ENCODE data around the gene SLC38A8.

The SLC38A8 gene

GRCh38 chr16:84034516-84034915 lies 8.1 kb downstream of the SLC38A8 start:
- H3K4me3 ChIP-seq (ENCODE audit: low read depth, low read length), result no peak overlapping the region
- TF ChIP-seq CTCF (IDR thresholded peaks at IDR 0.05; ENCODE audit: control insufficient read depth, extremely low read depth, insufficient read depth), result no peak
- DNase-seq (ENCODE audit: low read depth), result no peak

GRCh38 chr16:84033251-84034195 lies 9.1 kb downstream of the SLC38A8 start:
- TF ChIP-seq CTCF (IDR thresholded peaks at IDR 0.05; ENCODE audit: control insufficient read depth, extremely low read depth, insufficient read depth), result no peak

DNA sequence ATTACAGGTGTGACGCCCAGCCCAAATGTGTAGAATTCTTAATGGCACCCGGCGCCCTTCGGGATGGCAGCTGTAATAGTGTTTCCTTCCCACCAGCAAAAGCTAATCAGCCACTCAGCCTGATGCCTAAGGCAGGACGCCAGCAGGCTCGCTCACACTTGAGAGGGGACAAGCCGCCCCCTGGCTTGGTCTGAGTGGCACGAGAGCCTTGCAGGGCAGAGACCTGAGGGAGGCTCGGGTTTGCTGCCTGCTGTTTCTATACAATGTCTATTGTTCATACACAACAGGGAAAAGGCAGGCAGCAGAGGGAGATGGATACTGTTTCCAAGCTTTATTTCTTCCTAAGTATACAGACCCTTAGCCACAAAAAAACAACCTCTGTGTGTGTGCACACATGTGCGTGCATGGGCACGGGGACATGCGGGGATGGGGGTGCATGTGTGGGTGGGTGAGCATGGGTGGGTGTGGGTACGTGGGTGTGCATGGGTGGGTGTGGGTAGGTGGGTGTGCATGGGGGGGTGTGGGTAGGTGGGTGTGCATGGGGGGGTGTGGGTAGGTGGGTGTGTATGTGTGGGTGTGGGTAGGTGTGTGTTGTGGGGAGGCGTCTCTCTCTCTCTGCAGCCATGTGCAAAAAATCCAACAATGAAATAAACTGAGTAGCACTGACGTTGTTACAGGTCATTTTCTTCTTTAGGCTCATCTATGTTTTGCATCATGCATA lies 10.0 kb downstream of the SLC38A8 start:
- DNase-seq (ENCODE audit: low read depth), result no peak
- H3K4me3 ChIP-seq (ENCODE audit: low read depth, low read length), result no peak overlapping the region
- no peak for TF ChIP-seq CTCF (IDR thresholded peaks at IDR 0.05; ENCODE audit: control insufficient read depth, extremely low read depth, insufficient read depth)

More at GRCh38 chr16:84033251-84034195, 9.1 kb downstream of the SLC38A8 start:
- no peak overlapping the region for H3K4me3 ChIP-seq (ENCODE audit: low read depth, low read length)
- DNase-seq (ENCODE audit: low read depth), result no peak

- no peak overlapping the region for H3K4me3 ChIP-seq (ENCODE audit: low read depth, low read length)
- DNase-seq (ENCODE audit: low read depth), result no peak
- TF ChIP-seq CTCF (IDR thresholded peaks at IDR 0.05; ENCODE audit: control insufficient read depth, extremely low read depth, insufficient read depth), result no peak
Observed at GRCh38 chr16:84031556-84031955, 11.0 kb downstream of the SLC38A8 start.

DNA sequence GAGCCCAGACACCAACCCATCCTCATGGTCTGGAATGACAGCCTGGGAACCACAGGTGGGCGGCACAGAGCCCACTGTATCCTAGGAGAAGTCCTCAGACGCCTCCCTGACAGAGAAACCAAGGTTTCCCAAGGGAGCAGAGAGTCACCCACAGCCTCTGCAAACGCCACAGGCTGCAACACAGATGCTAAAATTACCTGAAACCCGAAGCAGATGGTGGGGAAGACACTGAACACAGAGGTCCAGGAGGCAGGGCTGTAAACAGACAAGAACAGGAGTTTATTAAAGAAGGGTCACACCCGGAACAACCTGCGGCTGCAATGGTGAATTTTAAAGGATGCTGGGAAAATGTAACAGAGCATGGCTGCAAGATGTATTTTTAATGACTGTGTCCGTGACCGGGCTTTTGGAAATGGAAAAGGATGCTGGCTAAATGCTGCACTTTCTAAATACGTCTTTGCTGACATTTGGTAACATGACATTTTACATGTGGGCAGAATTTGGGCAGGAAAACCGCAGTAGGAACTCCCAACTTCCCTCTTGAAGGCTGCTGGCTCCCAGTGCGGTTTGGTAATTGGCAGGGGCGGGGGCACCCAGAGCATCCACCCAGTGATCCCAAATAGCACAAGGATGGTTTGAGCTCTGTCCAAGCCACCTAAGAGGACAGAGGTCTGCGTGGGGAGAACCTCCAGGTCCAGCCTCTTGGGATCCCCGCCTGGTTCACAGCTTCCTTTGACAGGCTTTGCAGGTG lies 13.1 kb downstream of the SLC38A8 start:
- H3K4me3 ChIP-seq (ENCODE audit: low read depth, low read length), result no peak overlapping the region
- DNase-seq (ENCODE audit: low read depth), result no peak
- no peak for TF ChIP-seq CTCF (IDR thresholded peaks at IDR 0.05; ENCODE audit: control insufficient read depth, extremely low read depth, insufficient read depth)

DNA sequence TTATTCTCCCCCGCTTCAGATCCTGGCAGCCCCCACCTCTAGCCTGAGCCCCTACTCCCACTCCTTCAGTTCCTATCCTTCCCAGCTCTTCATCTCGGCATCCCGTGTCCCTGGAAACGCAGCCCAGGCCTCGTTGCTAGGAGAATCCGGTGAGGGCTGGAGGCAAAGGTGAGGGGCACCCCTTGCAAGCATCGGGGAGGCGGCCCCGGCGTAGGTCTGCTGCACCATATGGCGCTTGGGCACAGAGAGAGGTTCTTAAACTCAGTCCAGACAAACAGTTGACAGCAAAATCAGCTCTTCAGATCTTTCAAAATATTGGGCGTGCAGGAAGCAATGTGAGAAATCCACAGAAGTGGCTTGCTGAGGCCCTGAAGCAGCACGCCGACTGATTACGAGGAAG lies 15.0 kb downstream of the SLC38A8 start:
- H3K4me3 ChIP-seq (ENCODE audit: low read depth, low read length), result no peak overlapping the region
- no peak for DNase-seq (ENCODE audit: low read depth)
- TF ChIP-seq CTCF (IDR thresholded peaks at IDR 0.05; ENCODE audit: control insufficient read depth, extremely low read depth, insufficient read depth), result no peak
